DND-41 (cell line): ENCODE results near the gene NRARP.

Source experiments
- ATAC-seq: fragments of 200-7000 bp; cut with Tn5 transposase; 3 replicates; pipeline ENCODE4 v1.9.1; 2021; ENCODE audit warnings: low read depth; ENCODE audit not compliant: insufficient read depth
- DNase-seq: peaks from one replicate; pipeline ENCODE4 v3.0.0-alpha.2; 2020
- H2AFZ ChIP-seq: 2 replicates; pipeline ENCODE4 v1.6.0; 2012; ENCODE audit warnings: low read depth, low read length
- H3K27ac ChIP-seq: 2 replicates; pipeline ENCODE4 v1.5.1; 2012; ENCODE audit warnings: low read length, inconsistent platforms
- H3K27me3 ChIP-seq: fragments of 200-600 bp; sonication (generic); 2 replicates; pipeline ENCODE4 v1.6.0; 2012; ENCODE audit warnings: low read length, mild to moderate bottlenecking, inconsistent platforms; ENCODE audit not compliant: insufficient read depth, poor library complexity
- H3K36me3 ChIP-seq: 2 replicates; pipeline ENCODE4 v1.5.1; 2012; ENCODE audit warnings: low read length, inconsistent platforms; ENCODE audit not compliant: insufficient read depth
- H3K4me1 ChIP-seq: 2 replicates; pipeline ENCODE4 v1.5.1; 2012; ENCODE audit warnings: mild to moderate bottlenecking, low read length; ENCODE audit not compliant: insufficient read depth
- H3K4me2 ChIP-seq: 2 replicates; pipeline ENCODE4 v1.6.0; 2012; ENCODE audit warnings: mild to moderate bottlenecking, moderate library complexity, low read length, inconsistent platforms; ENCODE audit not compliant: insufficient read depth
- H3K4me3 ChIP-seq, 2 experiments: fragments of 200-600 bp in 1 of 2; shearing (Covaris generic) in 1 of 2; 2 replicates each; pipeline ENCODE4 v1.5.1; 2012 to 2016; ENCODE audit warnings: inconsistent platforms in 2 of 2, low read length in 2 of 2, mild to moderate bottlenecking in 2 of 2, low read depth in 1 of 2, moderate library complexity in 1 of 2
- H3K79me2 ChIP-seq: 2 replicates; pipeline ENCODE4 v1.6.0; 2012; ENCODE audit warnings: low read length, inconsistent platforms; ENCODE audit not compliant: insufficient read depth
- H3K9ac ChIP-seq: 2 replicates; pipeline ENCODE4 v1.6.0; 2012; ENCODE audit warnings: low read depth, mild to moderate bottlenecking, inconsistent platforms, low read length, moderate library complexity
- H3K9me3 ChIP-seq: 2 replicates; pipeline ENCODE4 v1.5.1; 2012; ENCODE audit warnings: low read length, moderate library complexity, mild to moderate bottlenecking, inconsistent platforms; ENCODE audit not compliant: insufficient read depth, severe bottlenecking
- H4K20me1 ChIP-seq: 2 replicates; pipeline ENCODE4 v1.6.0; 2012; ENCODE audit warnings: low read length; ENCODE audit not compliant: insufficient read depth
- EZH2 ChIP-seq: IDR thresholded peaks from 3 replicates; pipeline ENCODE4 v1.6.1; 2012; ENCODE audit warnings: borderline replicate concordance, low read depth, mild to moderate bottlenecking, moderate library complexity, low read length, inconsistent platforms; ENCODE audit not compliant: severe bottlenecking
- TF ChIP-seq, protein P1 (sequence below): IDR thresholded peaks from 2 replicates; pipeline ENCODE4 v1.5.1; 2012; ENCODE audit warnings: borderline replicate concordance, low read length, moderate library complexity, mild to moderate bottlenecking; ENCODE audit not compliant: poor library complexity, severe bottlenecking; ENCODE audit errors: extremely low read depth

Gene NRARP

GRCh38 chr9:137326445-137327065, 24.5 kb upstream of the NRARP start:
- no peak for ATAC-seq
- Histone ChIP-seq H2AFZ (no peak overlapping the region), H3K4me3 (no peak overlapping the region)

GRCh38 chr9:137325799-137326198, 23.7 kb upstream of the NRARP start:
- Histone ChIP-seq H3K9ac (no peak overlapping the region), H3K9me3 (no peaks in the 10 kb centered on the region), H3K4me3 (no peak overlapping the region), H3K4me2 (no peak overlapping the region), H3K36me3 (no peaks in the 10 kb centered on the region), H3K4me1 (no peaks in the 10 kb centered on the region), H3K27me3 (no peaks in the 10 kb centered on the region), H3K27ac (no peak overlapping the region), H2AFZ (no peak overlapping the region), H3K79me2 (no peaks in the 10 kb centered on the region), H4K20me1 (no peaks in the 10 kb centered on the region)
- TF ChIP-seq, protein P1, sequence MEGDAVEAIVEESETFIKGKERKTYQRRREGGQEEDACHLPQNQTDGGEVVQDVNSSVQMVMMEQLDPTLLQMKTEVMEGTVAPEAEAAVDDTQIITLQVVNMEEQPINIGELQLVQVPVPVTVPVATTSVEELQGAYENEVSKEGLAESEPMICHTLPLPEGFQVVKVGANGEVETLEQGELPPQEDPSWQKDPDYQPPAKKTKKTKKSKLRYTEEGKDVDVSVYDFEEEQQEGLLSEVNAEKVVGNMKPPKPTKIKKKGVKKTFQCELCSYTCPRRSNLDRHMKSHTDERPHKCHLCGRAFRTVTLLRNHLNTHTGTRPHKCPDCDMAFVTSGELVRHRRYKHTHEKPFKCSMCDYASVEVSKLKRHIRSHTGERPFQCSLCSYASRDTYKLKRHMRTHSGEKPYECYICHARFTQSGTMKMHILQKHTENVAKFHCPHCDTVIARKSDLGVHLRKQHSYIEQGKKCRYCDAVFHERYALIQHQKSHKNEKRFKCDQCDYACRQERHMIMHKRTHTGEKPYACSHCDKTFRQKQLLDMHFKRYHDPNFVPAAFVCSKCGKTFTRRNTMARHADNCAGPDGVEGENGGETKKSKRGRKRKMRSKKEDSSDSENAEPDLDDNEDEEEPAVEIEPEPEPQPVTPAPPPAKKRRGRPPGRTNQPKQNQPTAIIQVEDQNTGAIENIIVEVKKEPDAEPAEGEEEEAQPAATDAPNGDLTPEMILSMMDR: no peak
- TF ChIP-seq EZH2: no peak
- no peak for ATAC-seq
- DNase-seq: no peak

More at GRCh38 chr9:137326445-137327065, 24.5 kb upstream of the NRARP start:
- Histone ChIP-seq H3K79me2 (no peaks in the 10 kb centered on the region), H4K20me1 (no peaks in the 10 kb centered on the region), H3K27me3 (no peaks in the 10 kb centered on the region), H3K9ac (no peak overlapping the region), H3K27ac (no peak overlapping the region), H3K4me2 (no peak overlapping the region), H3K4me1 (no peaks in the 10 kb centered on the region), H3K9me3 (no peaks in the 10 kb centered on the region), H3K36me3 (no peaks in the 10 kb centered on the region)
- TF ChIP-seq, protein P1: no peak
- TF ChIP-seq EZH2: no peak
- DNase-seq: no peak

GRCh38 chr9:137325124-137325523, 23.1 kb upstream of the NRARP start:
- H3K4me3 ChIP-seq: no peak overlapping the region
- no peaks in the 10 kb centered on the region for H3K36me3 ChIP-seq
- no peak overlapping the region for H3K27ac ChIP-seq
- no peak for TF ChIP-seq EZH2
- TF ChIP-seq, protein P1: no peak
- H3K79me2 ChIP-seq: no peaks in the 10 kb centered on the region
- no peak overlapping the region for H2AFZ ChIP-seq
- no peaks in the 10 kb centered on the region for H4K20me1 ChIP-seq
- no peaks in the 10 kb centered on the region for H3K4me1 ChIP-seq
- no peak overlapping the region for H3K4me2 ChIP-seq
- H3K9me3 ChIP-seq: no peaks in the 10 kb centered on the region
- no peaks in the 10 kb centered on the region for H3K27me3 ChIP-seq
- ATAC-seq (no peak), DNase-seq (no peak)
- H3K9ac ChIP-seq: no peak overlapping the region
